Panc1 (cell line): ENCODE measurements around the gene SCAANT1.

ENCODE experiments used
- CTCF ChIP-seq: fragments of 450-650 bp; IDR thresholded peaks from 2 replicates; pipeline ENCODE4 v1.5.1; 2017; ENCODE audit warnings: mild to moderate bottlenecking
- POLR2AphosphoS5 ChIP-seq: IDR thresholded peaks from 2 replicates; pipeline ENCODE4 v1.6.1; 2012; ENCODE audit warnings: mild to moderate bottlenecking, low read depth, low read length, moderate library complexity
- SIN3A ChIP-seq: IDR thresholded peaks from 2 replicates; pipeline ENCODE4 v1.6.1; 2012; ENCODE audit warnings: low read depth, mild to moderate bottlenecking, low read length, moderate library complexity, borderline replicate concordance; ENCODE audit not compliant: insufficient read depth
- TF ChIP-seq, protein P1 (sequence below), 2 experiments: IDR thresholded peaks; 2 replicates each; pipeline ENCODE4 v1.6.1; 2011 to 2012; ENCODE audit warnings: low read depth in 2 of 2, control low read depth in 1 of 2, low read length in 1 of 2, mild to moderate bottlenecking in 1 of 2, moderate library complexity in 1 of 2; ENCODE audit not compliant: insufficient read depth in 1 of 2

DNA sequence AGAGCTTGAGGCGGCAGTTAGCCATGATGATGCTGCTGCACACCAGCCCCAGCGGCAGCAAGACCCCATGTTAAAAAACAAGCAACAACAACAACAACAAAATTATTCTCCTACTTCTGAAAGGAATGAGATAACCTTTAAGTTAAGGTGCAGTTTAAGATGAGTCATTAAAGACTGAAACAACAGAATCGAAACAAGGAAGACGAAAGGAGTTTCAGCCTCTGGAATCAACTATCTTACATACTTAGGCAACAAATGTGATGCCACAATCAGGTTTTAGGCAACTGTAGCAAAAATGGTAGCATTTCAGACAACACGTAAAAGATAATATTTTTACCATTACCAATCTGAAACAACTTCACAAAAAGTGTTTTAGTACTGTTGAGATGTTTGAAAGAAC, 12.2 kb downstream of the SCAANT1 start:
- TF ChIP-seq CTCF, result no peak
- TF ChIP-seq, protein P1, sequence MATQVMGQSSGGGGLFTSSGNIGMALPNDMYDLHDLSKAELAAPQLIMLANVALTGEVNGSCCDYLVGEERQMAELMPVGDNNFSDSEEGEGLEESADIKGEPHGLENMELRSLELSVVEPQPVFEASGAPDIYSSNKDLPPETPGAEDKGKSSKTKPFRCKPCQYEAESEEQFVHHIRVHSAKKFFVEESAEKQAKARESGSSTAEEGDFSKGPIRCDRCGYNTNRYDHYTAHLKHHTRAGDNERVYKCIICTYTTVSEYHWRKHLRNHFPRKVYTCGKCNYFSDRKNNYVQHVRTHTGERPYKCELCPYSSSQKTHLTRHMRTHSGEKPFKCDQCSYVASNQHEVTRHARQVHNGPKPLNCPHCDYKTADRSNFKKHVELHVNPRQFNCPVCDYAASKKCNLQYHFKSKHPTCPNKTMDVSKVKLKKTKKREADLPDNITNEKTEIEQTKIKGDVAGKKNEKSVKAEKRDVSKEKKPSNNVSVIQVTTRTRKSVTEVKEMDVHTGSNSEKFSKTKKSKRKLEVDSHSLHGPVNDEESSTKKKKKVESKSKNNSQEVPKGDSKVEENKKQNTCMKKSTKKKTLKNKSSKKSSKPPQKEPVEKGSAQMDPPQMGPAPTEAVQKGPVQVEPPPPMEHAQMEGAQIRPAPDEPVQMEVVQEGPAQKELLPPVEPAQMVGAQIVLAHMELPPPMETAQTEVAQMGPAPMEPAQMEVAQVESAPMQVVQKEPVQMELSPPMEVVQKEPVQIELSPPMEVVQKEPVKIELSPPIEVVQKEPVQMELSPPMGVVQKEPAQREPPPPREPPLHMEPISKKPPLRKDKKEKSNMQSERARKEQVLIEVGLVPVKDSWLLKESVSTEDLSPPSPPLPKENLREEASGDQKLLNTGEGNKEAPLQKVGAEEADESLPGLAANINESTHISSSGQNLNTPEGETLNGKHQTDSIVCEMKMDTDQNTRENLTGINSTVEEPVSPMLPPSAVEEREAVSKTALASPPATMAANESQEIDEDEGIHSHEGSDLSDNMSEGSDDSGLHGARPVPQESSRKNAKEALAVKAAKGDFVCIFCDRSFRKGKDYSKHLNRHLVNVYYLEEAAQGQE (IDR thresholded peaks at IDR 0.05; ENCODE audit: insufficient read depth in 1 of 2, low read depth in 2 of 2, low read length in 1 of 2), result no peak
- TF ChIP-seq POLR2AphosphoS5, result no peak
- no peak for TF ChIP-seq SIN3A
